ENCODE data around the gene ZAP70.
A peak's percentile ranks its signal among the peaks of the same experiment; 100 is the strongest.

Gene ZAP70

DNA sequence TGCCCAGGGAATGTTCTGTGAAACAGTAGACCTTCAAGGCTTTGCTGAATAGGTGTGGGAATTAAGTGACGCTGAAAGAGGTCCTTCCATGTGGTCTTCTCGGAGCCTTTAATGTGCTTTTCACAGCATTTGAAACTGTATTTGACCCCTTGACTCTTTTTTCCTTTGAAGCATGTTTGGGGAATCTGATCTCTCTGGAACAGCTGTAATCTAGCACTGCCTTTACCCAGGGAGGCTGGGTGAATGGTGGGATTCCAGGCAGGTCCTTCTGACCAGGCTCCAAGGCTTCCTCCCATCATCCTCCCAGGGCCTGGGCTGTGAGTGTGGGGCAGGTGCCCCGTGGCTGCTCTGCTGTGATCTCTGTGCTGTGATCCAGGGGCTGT lies 4.2 kb downstream of the ZAP70 start:
- no peak for DNase-seq (ENCODE audit: low spot score)

DNA sequence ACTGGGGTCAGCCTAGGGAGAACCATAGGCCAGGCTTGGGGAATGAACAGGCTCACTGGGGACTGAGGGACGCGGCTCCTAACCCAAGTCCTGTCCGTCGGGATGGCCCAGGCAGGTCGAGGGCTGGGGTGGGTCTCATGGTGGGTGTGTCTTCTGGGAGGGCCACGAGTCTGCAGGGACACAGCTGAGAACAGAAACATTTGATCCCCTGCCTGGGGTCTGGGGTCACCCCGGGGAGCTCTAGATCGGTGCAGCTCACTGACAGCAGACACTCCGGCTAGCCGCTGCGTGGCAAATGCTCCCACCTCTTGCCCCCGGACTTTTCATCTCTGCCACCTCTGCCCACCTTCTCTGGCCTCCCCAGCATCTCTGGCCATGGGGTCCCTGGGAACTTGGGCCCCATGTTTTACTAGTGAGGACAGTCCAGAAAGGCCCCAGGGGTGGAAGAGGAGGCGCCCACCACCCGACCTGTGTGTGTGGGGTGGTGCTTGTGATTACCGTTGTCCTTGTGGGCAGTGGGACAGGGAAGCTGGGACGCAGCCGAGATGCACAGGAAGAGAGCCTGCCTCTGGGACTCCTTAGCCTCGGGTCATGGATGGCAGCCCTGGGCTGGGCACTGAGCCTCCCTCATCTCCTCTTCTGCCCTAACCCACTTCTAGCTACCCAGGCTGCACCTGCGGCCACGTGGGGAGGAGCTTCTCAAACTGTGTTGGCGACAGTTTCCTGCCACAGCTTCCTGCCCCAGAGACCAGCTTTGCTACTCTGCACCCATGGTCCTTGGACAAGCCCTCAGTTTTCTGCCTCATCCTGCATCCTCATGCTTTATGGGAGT lies 4.9 kb downstream of the ZAP70 start:
- peak; percentile 76 for DNase-seq (ENCODE audit: low spot score)

DNA sequence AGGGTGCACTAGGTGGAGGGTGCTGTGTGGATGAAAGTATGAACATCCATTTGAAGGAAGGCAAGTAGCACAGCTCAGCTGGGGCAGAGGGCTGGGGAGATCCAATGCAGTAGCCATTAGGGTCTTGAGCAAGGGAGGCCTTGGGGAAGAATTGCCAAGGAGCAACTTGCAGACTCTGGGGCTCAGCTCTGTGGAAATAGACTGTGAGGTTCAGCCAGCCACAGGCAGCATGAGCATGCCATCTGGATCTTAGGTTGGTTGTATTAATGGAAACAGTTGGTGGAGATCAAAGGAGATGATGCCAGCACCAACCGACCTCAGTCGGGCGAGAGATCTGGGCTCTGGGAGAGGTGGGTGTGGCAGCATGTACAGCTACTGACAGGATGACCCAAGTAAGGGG lies 5.6 kb downstream of the ZAP70 start:
- DNase-seq (ENCODE audit: low spot score) = no peak

DNA sequence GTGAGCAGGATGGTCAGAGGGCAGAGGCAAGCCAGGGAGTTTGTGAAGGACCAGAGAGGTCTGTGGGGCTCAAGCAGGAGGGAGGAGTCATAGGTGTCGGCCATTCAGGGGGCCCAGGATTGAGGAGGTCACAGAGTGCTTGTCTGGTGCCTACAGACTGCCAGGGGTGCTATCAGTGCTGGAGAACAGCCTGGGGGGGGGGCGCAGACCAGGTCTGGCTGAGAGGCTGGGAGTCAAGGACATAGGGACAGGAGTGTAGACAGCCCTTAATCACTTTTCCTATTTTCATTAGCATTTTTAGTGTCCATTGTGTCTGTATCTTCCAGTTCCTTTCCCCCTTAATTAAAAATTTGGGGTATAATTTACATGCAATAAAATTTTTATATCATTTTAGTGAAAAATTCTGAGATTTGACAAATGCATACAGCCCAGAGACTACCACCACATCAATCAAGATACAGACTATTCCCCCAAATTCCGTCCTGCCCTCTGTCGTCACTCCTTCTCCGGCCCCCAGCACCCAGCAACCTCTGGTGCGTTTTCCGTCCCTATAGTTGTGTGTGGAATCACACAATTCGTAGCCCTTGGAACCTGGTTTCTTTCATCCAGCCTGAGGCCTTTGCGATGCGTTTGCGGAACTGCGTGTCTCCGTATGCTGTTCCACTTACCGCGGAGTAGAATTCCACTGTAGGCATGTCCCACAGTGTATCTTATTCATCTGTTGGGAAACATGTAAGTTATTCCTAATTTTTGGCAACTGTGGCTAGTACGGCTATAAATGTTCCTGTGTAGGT lies 6.2 kb downstream of the ZAP70 start:
- no peak for DNase-seq (ENCODE audit: low spot score)

DNA sequence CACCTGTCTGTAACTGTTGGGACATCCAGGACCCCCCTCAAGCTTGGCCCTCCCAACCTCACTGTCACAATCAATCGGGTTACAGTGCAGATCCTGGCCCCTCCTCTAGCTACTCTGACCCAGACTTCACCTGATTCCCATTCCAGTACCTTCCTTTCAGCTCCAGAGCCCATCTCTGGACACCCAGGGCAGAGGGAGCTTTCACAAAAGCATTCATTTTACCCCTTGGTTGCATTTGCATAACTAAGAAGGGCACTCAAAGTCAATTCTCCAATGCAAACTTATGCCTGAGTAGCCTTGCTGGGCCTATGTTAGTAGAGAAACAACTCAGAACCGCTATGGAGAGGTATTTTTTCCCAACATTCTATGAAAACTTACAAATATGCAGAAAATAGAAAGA lies 7.4 kb downstream of the ZAP70 start:
- DNase-seq (ENCODE audit: low spot score) = no peak

DNA sequence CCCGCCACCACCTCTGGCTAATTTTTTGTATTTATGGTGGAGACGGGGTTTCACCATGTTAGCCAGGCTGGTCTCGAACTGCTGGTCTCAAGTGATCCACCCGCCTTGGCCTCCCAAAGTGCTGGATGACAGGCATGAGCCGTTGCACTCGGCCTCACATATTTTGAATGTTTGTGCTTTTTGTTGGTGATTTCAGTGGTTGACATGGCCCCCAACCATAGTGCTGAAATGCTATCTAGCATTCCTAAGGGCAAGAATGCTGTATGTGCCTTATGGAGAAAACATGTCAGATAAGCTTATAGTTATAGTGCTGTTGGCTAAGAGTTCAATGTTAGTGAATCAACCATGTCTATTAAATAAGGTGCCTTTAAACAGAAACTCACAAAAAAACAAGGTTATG lies 8.9 kb downstream of the ZAP70 start:
- DNase-seq (ENCODE audit: low spot score) = no peak

DNA sequence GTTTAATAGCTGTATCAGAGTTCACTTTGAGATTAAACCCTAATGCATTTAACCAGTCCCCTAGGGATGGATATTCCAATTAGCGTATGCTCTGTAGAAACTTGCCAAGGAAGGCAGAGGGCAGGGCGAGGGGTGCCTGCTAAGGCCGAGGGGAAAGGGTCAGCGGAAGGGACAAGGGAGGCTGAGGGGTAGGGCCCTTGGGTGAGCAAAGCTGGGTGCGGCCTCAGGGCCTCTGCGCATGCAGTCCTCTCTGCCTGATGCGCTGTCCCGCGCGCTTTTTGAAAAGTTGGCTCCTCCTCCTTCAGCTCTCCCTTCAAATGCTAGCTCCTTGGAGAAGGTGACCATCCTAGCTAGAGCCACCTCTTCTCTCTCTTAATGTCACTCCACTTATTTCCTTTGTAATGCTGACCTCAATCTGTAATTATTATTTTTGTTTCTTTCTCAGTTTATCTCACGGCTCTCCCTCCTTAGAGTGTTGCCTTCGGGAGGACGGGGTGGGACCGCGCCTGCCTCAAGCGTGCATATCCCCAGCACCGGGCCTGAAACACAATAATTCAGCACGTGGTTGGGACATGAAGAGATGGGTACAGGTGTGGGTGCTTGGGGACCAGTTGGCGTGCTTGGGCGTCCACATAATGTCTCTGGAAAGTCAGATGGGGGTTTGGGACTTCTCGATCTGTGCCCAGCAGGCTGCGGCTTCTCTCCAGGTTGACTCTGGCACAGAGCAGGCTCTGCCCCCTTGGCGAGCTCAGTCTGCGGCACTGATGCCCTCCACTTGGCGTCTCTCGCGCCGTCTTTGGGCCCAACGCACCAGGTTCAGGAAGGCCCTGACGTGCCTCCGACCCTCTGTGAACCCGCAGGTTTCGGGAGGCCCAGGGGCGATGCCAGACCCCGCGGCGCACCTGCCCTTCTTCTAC lies 10.0 kb downstream of the ZAP70 start:
- no peak for DNase-seq (ENCODE audit: low spot score)

DNA sequence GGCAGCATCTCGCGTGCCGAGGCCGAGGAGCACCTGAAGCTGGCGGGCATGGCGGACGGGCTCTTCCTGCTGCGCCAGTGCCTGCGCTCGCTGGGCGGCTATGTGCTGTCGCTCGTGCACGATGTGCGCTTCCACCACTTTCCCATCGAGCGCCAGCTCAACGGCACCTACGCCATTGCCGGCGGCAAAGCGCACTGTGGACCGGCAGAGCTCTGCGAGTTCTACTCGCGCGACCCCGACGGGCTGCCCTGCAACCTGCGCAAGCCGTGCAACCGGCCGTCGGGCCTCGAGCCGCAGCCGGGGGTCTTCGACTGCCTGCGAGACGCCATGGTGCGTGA lies 10.7 kb downstream of the ZAP70 start:
- DNase-seq (ENCODE audit: low spot score) = no peak

DNA sequence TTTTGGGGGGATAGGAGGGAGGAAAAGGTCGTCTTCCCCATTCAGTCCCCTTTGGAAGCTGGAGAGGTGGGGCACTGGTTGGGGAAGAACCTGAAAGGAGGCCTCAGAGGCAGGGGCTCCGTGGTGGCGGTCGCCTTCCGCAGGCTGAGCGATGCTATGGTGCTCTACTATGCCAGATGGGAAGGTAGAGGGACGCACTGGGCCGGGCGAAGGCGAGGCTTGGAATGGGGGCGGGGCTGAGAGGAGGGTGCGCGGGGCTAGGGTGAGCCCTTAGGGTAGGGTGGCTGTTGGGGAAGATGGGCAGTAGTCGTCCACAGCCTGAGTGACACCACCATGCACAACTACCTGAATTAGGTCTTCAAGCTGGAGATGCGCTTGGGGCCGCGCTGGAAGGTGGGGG lies 11.1 kb downstream of the ZAP70 start:
- no peak for DNase-seq (ENCODE audit: low spot score)

DNA sequence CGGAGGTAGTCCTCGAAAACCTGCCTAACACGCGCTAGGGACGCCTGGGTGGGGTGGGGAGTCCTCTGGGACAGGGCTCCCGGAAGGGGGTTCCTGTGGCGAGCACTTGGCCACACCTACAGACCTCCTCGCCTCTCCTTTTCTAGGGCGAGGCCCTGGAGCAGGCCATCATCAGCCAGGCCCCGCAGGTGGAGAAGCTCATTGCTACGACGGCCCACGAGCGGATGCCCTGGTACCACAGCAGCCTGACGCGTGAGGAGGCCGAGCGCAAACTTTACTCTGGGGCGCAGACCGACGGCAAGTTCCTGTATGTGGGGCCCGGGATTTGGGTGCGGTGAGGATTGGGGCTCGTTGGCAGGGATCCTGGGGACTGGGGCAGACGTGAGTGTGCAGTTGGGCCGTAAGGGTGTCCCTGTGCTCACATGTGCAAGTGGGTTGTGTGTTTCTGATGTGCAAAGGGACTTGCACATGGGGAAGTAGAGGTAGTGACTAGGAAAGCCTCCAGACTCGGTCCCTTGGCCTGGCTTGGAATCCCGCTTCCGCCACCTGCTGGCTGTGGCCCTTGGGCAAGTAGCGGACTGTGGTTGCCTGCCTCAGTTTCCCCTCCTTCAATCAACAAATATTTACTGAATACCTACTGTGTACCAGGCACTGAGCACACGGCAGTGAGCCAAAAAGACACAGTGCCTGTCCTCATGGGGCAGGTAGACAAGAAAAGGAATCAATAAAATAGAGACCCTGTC lies 11.7 kb downstream of the ZAP70 start:
- DNase-seq (ENCODE audit: low spot score) = no peak

DNA sequence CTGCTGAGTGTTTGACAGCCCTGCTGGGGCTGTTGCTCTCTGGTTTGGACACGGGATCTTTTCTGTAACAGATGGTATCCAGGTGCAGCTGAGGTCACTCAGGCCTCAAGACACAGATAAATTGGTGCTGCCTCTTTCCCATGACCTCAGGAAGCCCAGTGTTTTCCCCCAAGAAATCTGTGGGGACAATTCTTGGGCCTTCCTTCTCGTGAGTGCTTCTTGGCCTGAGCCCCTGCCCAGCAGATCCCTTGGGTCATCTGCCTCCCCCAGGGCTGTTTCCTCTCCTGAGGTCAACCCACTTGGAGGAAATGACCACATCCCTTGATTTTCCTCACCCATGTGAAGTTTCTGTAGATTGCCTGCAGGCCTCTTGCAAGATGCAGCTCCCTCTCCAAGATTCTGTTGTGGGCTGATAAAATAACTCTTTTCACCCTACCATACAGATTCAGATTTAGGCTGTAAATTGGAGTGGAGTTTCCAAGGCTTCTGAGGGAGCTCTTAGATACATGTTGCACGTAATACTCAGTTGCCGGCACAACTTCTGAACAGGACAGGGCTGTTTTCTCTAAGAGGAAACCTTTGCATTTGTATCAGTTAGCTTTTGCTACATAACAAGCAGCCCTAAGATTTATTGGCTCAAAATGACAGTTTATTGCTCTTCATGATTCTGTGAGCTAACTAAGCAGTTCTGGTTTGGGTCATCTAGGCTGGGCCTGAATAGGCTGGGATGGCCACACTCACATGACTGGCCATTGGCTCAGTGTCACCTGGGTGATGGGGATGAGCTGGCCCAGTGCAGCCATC lies 13.1 kb downstream of the ZAP70 start:
- DNase-seq (ENCODE audit: low spot score) = no peak

DNA sequence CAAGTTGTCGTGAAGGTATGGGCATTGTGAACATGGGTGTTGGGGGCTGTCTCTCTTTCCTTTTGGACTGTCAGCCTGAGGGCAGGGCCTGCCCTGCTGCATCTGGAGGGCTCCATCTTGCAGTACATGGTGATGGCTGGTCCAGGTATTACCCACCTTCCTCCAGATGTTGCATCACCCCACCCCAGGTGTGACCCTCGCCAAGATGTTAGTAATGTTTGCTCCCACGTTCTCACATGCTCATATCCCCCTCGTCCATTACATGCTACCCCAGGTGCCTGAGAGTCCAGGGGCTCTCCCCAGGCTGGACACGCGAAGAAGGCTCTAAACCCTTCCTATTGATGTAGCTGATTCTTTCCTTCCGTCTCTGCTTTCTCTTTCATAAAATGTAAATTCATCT lies 13.9 kb downstream of the ZAP70 start:
- no peak for DNase-seq (ENCODE audit: low spot score)

DNA sequence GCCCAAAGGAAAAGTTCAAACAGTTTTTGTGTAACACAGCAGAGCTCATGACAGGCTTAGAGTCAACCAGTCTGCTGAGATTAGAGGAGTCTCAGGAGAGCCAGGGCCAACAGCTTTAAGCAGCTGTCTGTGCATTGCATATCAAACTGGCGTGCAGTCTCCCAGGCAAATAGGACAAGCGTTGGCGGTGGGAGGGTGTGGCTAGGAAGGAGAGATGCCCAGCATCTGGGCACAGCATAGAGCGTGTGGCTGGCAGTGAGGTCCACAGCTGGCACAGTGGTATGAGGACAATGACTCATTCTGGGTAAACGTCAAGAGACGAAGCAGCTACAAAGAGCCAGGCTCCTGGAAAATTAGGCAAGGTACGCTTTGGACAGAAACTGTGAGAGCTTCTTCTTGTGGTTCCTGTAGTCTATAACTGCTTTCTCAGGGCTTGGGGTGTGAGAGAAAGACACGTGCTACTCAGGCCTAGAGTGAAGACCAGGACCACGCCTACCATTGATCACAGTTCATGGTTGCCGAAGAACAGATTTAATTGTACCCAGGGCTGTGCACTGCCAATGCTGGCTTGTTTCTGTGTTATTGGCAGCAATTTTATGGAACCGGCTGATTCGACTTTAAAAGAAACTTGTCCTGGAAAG lies 14.8 kb downstream of the ZAP70 start:
- DNase-seq (ENCODE audit: low spot score) = peak; percentile 31

DNA sequence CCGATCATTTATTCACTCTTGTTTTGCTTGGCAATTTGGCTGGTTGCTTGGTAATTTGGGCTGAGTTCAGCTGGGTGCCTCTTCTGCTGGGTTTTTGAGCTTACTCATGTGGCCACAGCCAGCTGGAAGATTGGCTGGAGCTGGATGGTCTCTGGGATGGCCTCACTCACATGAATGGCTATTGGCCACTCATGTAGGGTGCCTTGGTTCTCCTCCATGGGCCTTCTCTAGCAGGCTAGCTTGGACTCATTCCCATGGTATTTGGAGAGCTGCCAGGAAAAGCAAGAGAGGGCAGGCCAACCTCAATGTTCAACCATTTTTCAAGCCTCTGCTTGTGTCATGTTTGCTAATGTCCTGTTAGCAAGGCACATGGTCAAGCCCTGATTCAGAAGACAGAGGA lies 16.9 kb downstream of the ZAP70 start:
- DNase-seq (ENCODE audit: low spot score) = no peak

DNA sequence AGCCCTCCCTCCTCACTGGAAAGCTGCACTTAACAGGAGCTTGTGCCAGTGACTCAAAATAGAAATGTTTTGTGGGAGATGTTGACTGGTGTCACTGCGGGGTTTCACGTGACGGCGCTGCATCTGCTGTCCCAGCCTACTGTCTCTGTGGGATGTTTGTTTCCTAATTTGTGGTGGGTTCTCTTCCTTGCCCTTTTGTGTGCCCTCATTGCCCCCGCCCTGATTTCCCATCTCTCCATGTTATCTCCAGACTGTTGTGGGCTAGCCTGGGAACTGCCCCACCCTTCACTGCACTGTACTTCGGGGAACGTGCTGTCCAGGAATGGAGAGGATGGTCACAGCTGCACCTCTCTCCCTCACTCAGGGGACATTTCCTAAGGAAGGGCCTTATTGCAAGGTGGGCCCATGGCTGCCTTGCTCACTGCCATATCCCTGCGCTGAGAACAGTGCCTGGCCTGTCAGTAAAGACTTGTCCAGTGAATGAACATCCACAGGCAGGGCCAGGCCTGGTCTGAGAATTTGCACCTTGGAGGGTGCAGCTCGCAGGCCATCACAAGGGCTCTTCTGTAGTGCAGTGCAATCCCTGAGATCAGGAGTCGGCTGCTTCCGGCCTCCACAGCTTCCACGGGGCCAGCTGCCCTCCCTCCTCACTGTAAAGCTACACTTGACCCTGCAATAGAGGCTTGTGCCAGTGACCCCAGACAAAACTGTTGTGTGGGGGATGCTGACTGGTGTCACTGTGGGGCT lies 18.1 kb downstream of the ZAP70 start:
- no peak for DNase-seq (ENCODE audit: low spot score)

DNA sequence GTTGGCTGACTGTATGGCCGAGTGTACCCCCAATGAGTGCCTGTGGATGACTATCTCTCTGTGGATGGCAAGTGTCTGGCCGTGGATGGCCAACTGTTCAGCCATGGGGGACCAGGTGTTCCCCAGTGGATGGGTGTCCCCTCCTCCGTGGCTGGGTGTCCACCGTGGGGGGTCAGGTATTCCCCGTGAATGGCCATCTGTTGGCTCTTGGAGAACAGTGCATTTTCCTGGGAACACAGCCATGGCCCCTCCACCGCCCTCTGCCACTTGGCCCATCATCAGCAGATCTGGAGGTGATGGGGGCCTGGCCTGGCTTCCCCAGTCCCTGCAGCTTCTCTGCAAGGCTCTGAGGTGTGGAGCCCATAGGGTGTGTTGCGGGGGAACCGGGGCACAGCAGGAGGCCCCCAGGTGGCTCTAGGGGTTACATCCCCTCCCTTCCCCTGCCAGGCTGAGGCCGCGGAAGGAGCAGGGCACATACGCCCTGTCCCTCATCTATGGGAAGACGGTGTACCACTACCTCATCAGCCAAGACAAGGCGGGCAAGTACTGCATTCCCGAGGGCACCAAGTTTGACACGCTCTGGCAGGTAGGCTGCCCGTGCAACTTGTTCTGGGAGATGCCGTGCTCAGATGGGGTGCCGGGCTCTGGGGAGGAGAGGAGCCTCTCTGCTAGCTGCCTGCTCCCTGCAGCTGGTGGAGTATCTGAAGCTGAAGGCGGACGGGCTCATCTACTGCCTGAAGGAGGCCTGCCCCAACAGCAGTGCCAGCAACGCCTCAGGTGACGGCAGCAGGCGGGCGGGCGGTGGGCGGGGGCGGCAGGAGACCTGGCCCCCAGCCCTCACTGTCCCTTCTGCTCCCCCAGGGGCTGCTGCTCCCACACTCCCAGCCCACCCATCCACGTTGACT lies 19.3 kb downstream of the ZAP70 start:
- no peak for DNase-seq (ENCODE audit: low spot score)

DNA sequence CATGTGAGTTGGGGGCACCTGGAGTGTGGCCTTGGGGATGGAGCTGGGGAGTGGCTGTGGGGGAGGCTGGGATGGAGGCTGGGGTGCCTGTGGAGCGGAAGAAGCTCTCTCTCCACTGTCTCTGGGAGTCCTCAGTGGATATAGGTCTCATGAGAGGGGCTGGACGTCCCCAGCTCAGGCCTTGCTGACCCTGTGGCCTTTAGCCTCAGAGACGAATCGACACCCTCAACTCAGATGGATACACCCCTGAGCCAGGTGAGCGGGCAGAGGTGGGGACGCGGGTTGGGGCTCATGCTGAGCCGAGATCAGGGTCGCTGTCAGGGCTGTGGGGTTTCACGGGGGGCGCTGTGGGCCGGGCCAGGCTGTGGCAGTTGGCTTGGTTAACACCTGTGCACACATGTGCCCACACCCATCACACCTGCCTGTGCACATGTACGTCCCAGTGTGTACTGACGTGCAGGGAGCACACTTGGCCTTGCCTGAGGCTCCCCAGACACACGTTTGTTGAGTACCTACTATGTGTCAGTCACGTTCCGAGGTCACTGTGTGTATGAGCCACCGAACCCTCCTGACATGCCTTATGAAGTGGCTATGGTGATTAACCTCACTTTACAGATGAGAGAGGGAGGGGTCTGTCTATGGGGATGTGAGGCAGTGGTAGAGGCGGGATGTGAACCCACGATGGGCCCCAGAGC lies 20.1 kb downstream of the ZAP70 start:
- no peak for DNase-seq (ENCODE audit: low spot score)
